ENCODE results near the gene COX7B2. TPM values are rescaled to one million over a fixed set of nuclear protein-coding genes. Genes with fewer than 3 reads are reported as not detected.

COX7B2 gene
- polyA plus RNA-seq, 3 donors: not detected

- Mint-ChIP-seq H3K4me3 (no peak overlapping the region), H3K36me3 (no peaks in the 10 kb centered on the region), H3K27ac (no peak overlapping the region), H3K27me3 (ENCODE audit: low read depth in 3 of 3) (peaks cover 0 to 2% (median 2%) of the 10 kb centered on the region in 3 donors), H3K4me1 (no peaks in the 10 kb centered on the region), H3K9me3 (peaks cover 0 to 6% (median 0%) of the 10 kb centered on the region in 7 donors)
- Histone ChIP-seq H4K20me1 (ENCODE audit: insufficient read depth, low read length) (no peaks in the 10 kb centered on the region), H3K4me2 (replicated peaks; ENCODE audit: extremely low read depth, low read length, poor library complexity, severe bottlenecking) (no peak overlapping the region), H3K9me3 (replicated peaks in 1 of 2; ENCODE audit: control insufficient read depth in 1 of 2, insufficient read depth in 1 of 2, low read length in 2 of 2) (peaks cover 0 to 2% of the 10 kb centered on the region in 2 donors), H3K27me3 (ENCODE audit: control insufficient read depth in 2 of 2, insufficient read depth in 2 of 2, low read length in 2 of 2) (no peaks in the 10 kb centered on the region), H2AFZ (ENCODE audit: insufficient read depth, low read depth, low read length, poor library complexity, severe bottlenecking) (no peak overlapping the region), H3K4me3 (replicated peaks in 1 of 3; ENCODE audit: low read depth in 2 of 3, low read length in 3 of 3) (no peak overlapping the region), H3K27ac (ENCODE audit: low read depth in 1 of 2, low read length in 2 of 2) (no peak overlapping the region), H3K36me3 (replicated peaks in 1 of 2; ENCODE audit: control insufficient read depth in 1 of 2, insufficient read depth in 2 of 2, low read length in 2 of 2) (no peaks in the 10 kb centered on the region), H3K4me1 (ENCODE audit: control insufficient read depth in 1 of 2, insufficient read depth in 2 of 2, low read length in 2 of 2) (no peaks in the 10 kb centered on the region), H3K79me2 (ENCODE audit: insufficient read depth, low read length) (no peaks in the 10 kb centered on the region), H3K9ac (ENCODE audit: insufficient read depth, low read length, poor library complexity, severe bottlenecking) (no peak overlapping the region)
- DNase-seq: no peak
- no CpG with 5 or more reads among the region's 1 CpG for WGBS (ENCODE audit: insufficient coverage)
- TF ChIP-seq CTCF (IDR thresholded peaks at IDR 0.05): no peak
- intact Hi-C loops (cut with micrococcal nuclease): no loop called here
Measured at GRCh38 chr4:46817806-46818205, 91.2 kb downstream of the COX7B2 start.

- Histone ChIP-seq H3K27ac (ENCODE audit: low read depth in 1 of 2, low read length in 2 of 2) (no peak overlapping the region), H4K20me1 (ENCODE audit: insufficient read depth, low read length) (no peaks in the 10 kb centered on the region), H3K9me3 (replicated peaks in 1 of 2; ENCODE audit: control insufficient read depth in 1 of 2, insufficient read depth in 1 of 2, low read length in 2 of 2) (peaks cover 0 to 7% of the 10 kb centered on the region in 2 donors), H3K4me3 (replicated peaks in 1 of 3; ENCODE audit: low read depth in 2 of 3, low read length in 3 of 3) (no peak overlapping the region), H3K4me2 (replicated peaks; ENCODE audit: extremely low read depth, low read length, poor library complexity, severe bottlenecking) (no peak overlapping the region), H3K36me3 (replicated peaks in 1 of 2; ENCODE audit: control insufficient read depth in 1 of 2, insufficient read depth in 2 of 2, low read length in 2 of 2) (no peaks in the 10 kb centered on the region), H3K4me1 (ENCODE audit: control insufficient read depth in 1 of 2, insufficient read depth in 2 of 2, low read length in 2 of 2) (no peaks in the 10 kb centered on the region), H3K9ac (ENCODE audit: insufficient read depth, low read length, poor library complexity, severe bottlenecking) (no peak overlapping the region), H2AFZ (ENCODE audit: insufficient read depth, low read depth, low read length, poor library complexity, severe bottlenecking) (no peak overlapping the region), H3K27me3 (ENCODE audit: control insufficient read depth in 2 of 2, insufficient read depth in 2 of 2, low read length in 2 of 2) (no peaks in the 10 kb centered on the region), H3K79me2 (ENCODE audit: insufficient read depth, low read length) (no peaks in the 10 kb centered on the region)
- WGBS (ENCODE audit: insufficient coverage): 94% methylated on average over 15 of the region's 24 CpGs
- Mint-ChIP-seq H3K36me3 (no peaks in the 10 kb centered on the region), H3K27me3 (ENCODE audit: low read depth in 3 of 3) (peaks cover 0 to 2% (median 0%) of the 10 kb centered on the region in 3 donors), H3K9me3 (peaks cover 0 to 5% (median 0%) of the 10 kb centered on the region in 7 donors), H3K4me3 (no peak overlapping the region), H3K4me1 (no peaks in the 10 kb centered on the region), H3K27ac (no peak overlapping the region)
- intact Hi-C loops (cut with micrococcal nuclease): no loop called here
- DNase-seq: no peak
- TF ChIP-seq CTCF (IDR thresholded peaks at IDR 0.05): no peak
Measured at GRCh38 chr4:46804781-46805413, 104.1 kb downstream of the COX7B2 start.

Data from CD14-positive monocyte (primary cell).